H1 (cell line): ENCODE data around the gene CPEB3.

Experiments
- POLR2A ChIP-seq, 2 experiments: IDR thresholded peaks; 1 replicate in 1 of 2; 2 replicates in 1 of 2; pipeline ENCODE4 v1.6.1; 2011; ENCODE audit warnings: low read depth in 2 of 2, low read length in 2 of 2, mild to moderate bottlenecking in 2 of 2; ENCODE audit errors: control extremely low read depth in 1 of 2
- TF ChIP-seq, protein P1 (sequence below), 3 experiments: IDR thresholded peaks; 1 replicate in 2 of 3; 2 replicates in 1 of 3; pipeline versions ENCODE4 v1.5.1 to v1.6.1; 2011; ENCODE audit warnings: low read length in 3 of 3, mild to moderate bottlenecking in 3 of 3, inconsistent platforms in 2 of 3, low read depth in 1 of 3, moderate library complexity in 1 of 3; ENCODE audit not compliant: insufficient read depth in 1 of 3; ENCODE audit errors: control extremely low read depth in 1 of 3

DNA sequence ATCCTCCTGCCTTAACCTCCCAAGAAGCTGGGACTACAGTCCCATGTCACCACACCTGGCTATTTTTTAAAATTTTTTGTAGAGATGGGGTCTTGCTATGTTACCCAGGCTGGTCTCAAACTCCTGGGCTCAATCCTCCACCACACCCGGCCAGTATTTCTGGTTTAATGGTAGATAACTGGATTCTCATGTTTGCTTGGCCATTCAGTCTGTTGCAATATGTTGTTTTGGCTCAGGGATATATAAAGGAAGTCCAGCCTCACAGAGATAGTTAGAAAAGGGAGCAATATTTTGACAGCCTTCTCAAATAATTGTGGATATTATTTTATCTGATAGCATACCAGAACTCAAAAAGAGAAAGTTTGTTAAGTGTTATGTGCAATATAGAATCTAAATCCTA, 284.9 kb downstream of the CPEB3 start:
- TF ChIP-seq, protein P1, sequence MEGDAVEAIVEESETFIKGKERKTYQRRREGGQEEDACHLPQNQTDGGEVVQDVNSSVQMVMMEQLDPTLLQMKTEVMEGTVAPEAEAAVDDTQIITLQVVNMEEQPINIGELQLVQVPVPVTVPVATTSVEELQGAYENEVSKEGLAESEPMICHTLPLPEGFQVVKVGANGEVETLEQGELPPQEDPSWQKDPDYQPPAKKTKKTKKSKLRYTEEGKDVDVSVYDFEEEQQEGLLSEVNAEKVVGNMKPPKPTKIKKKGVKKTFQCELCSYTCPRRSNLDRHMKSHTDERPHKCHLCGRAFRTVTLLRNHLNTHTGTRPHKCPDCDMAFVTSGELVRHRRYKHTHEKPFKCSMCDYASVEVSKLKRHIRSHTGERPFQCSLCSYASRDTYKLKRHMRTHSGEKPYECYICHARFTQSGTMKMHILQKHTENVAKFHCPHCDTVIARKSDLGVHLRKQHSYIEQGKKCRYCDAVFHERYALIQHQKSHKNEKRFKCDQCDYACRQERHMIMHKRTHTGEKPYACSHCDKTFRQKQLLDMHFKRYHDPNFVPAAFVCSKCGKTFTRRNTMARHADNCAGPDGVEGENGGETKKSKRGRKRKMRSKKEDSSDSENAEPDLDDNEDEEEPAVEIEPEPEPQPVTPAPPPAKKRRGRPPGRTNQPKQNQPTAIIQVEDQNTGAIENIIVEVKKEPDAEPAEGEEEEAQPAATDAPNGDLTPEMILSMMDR (IDR thresholded peaks at IDR 0.05; ENCODE audit: control extremely low read depth in 1 of 3, insufficient read depth in 1 of 3, low read depth in 1 of 3, low read length in 3 of 3): no peak
- no peak for TF ChIP-seq POLR2A (IDR thresholded peaks at IDR 0.05; ENCODE audit: control extremely low read depth in 1 of 2, low read depth in 2 of 2, low read length in 2 of 2)
